22Rv1 (cell line): ENCODE measurements around the gene FANCC.

Experiments
- CTCF ChIP-seq: fragments of 450-650 bp; IDR thresholded peaks from 2 replicates; pipeline ENCODE4 v1.5.1; 2017; ENCODE audit warnings: mild to moderate bottlenecking
- ZFX ChIP-seq: fragments of 450-650 bp; IDR thresholded peaks from 2 replicates; pipeline ENCODE4 v1.6.1; 2017; ENCODE audit warnings: antibody characterized with exemption, borderline replicate concordance

GRCh38 chr9:95134457-95134881 lies 183.0 kb downstream of the FANCC start:
- TF ChIP-seq CTCF (no peak), ZFX (no peak)
